ENCODE results near the gene PRKX. TPM values are rescaled to one million over a fixed set of nuclear protein-coding genes. Genes with fewer than 3 reads are reported as not detected.
"Not testable (repeated sequence)": the region's sequence is repeated elsewhere in the genome, so short reads cannot be mapped to it uniquely, and the experiment has no call there.

PRKX gene
- total and polyA plus RNA-seq, 2 donors: 3.4 to 8.3 TPM

DNA sequence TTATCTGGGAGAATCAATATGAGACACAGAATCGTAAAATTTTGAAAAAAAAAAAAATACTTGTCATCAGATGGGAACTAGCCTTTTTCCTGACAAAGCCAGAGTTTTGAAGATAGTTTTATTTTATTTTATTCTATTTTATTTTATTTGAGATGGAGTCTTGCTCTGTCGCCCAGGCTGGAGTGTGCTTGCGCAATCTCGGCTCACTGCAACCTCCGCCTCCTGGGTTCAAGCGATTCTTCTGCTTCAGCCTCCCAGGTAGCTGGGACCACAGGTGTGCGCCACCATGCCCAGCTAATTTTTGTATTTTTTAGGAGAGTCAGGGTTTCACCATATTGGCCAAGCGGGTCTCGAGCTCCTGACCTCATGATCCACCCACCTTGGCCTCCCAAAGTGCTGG, 10.0 kb upstream of the PRKX start:
- not testable (repeated sequence) for H3K4me1 ChIP-seq (ENCODE audit: insufficient read depth); H3K27ac ChIP-seq (ENCODE audit: low read depth); H3K36me3 ChIP-seq (ENCODE audit: insufficient read depth); H3K4me3 ChIP-seq (ENCODE audit: low read depth, low read length); DNase-seq (ENCODE audit: extremely low spot score)
- 86% methylated on average over 9 of the region's 9 CpGs for WGBS

DNA sequence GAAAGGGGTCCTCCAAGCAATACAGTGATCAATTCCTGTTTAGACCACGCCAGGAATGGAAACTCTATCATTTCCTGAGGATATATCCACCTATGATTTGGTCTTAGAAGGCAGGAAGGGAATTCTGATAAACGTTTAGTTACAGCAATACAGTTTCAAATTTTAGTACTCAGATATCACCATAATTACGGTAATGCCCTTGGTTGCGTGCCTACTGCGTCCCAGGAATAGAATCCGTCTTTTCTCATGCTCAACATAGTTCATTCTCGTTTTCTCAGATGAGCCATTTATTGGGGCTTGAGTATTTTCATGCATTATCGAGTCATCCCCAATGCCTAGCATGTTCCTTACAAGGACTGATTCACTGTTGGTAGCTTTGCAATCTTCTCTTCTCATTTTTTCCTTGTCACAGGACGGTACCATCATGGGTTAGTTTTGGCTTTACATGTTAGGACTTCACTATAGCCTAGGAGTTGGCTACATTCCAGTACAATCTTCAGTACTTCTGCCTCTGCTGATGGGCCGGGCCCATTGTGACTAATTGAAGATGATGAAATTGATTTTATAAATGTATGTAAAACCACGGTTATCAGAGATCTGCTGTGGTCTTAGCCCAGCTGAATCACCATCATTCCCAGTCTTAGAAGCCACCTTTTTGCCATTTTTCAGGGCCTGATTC, 4.4 kb upstream of the PRKX start:
- 59% methylated on average over 11 of the region's 11 CpGs for WGBS
- no peak overlapping the region for H3K4me3 ChIP-seq (ENCODE audit: low read depth, low read length)
- no peak for DNase-seq (ENCODE audit: extremely low spot score)
- H3K4me1 ChIP-seq (ENCODE audit: insufficient read depth): no peaks in the 10 kb centered on the region
- no peak overlapping the region for H3K27ac ChIP-seq (ENCODE audit: low read depth)
- H3K36me3 ChIP-seq (ENCODE audit: insufficient read depth): no peaks in the 10 kb centered on the region

DNA sequence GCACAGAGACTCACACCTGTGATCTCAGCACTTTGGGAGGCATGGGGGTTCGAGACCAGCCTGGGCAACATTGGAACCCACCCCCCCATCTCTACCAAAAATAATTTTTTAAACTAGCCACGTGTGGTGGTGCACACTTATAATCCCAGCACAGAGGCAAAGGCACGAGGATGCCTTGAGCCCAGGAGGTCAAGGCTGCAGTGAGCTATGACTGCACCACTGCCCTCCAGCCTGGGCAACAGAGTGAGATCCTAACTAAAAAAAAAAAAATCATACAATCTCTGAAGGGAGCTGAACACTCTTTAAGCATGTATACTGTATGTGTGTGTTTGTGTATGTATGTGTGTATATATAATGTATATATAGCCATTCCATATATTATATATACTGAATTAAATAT, 2.5 kb upstream of the PRKX start:
- Histone ChIP-seq H3K4me3 (ENCODE audit: low read depth, low read length) (no peak overlapping the region), H3K27ac (ENCODE audit: low read depth) (no peak overlapping the region), H3K4me1 (ENCODE audit: insufficient read depth) (no peaks in the 10 kb centered on the region), H3K36me3 (ENCODE audit: insufficient read depth) (no peaks in the 10 kb centered on the region)
- DNase-seq (ENCODE audit: extremely low spot score): no peak
- 74% methylated on average over 3 of the region's 3 CpGs for WGBS

DNA sequence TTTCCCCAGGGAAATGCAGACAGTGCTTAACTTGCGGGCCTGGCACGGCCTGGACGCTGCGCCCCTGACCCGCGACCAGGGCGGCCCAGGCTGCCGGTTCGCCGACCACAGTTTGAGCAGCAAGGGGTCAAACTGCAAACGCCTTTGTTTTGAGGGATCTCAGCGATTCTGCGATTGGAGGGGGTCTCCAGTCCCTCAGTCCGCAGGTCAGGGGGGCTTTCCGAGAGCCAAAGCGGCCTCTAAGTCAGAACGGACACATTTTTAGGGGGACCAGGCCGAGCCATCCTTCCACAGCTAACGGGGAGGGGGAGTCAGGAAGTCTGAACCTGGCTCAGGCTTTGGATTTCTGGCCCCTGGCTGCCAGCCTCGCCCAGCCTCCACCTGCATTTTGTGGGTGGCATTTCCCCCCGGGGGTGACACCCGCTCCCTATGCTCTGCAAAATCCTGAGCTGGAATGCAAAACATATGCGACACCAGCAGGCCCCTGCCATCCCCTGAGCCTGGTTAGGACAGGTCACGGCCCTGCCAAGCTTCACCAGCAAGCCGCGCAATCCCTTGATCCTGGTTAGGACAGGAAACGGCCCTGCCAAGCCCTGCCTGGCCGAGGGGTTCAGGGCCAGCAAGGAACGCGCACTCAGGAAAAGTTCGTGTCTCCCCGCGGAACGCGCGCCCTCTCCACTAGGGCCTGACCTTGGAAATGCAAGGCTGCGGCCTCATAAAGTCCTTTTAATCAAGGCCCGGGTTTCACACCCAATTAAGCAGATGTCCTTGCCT, 1.4 kb upstream of the PRKX start:
- not testable (repeated sequence) for H3K36me3 ChIP-seq (ENCODE audit: insufficient read depth); DNase-seq (ENCODE audit: extremely low spot score); H3K4me3 ChIP-seq (ENCODE audit: low read depth, low read length); H3K4me1 ChIP-seq (ENCODE audit: insufficient read depth); H3K27ac ChIP-seq (ENCODE audit: low read depth)
- 87% methylated on average over 38 of the region's 38 CpGs for WGBS

DNA sequence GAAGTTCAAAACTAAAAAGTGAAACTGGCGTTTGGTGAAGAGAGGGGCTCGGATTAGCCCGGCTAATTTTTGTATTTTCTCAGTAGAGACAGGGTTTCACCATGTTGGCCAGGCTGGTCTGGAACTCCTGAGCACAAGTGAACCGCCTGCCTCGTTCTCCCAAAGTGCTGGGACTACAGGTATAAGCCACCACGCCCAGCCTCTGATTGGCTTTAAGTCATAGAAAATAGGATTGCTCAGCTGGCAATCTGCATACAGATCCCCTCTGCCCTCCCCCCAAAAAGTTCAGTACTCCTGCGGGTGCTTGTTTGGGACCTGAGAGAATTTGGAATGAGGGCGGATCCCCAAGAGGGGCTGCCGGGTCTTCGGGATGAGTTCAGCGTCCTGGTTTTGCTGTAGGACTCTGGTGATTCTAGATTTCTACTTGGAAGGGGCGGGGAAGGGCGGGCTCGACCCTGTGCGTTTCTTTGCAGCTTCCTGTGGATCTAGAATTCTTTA, 537 bp upstream of the PRKX start:
- Histone ChIP-seq H3K4me1 (ENCODE audit: insufficient read depth) (no peaks in the 10 kb centered on the region), H3K27ac (ENCODE audit: low read depth) (no peak overlapping the region), H3K36me3 (ENCODE audit: insufficient read depth) (no peaks in the 10 kb centered on the region), H3K4me3 (ENCODE audit: low read depth, low read length) (peak overlapping the region; percentile 79)
- no peak for DNase-seq (ENCODE audit: extremely low spot score)
- WGBS: 3% methylated on average over 15 of the region's 15 CpGs

DNA sequence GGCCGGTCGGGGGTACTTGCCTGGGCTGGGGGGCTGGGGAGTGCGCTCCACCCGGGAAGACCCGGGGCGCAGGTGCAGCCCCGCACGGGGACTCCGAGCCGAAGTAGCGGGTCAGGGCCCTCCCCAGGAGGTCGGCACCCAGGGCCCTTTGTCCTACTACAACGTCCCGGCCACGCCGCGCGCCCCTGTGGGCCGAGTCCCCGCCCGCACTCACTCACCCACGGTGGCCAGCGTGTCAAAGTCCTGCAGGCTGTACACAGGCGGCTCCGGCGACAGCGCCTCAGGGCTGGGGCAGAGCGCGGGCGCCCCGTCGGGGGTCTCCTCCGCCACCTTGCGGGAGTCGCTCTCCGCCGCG, 602 bp downstream of the PRKX start:
- Histone ChIP-seq H3K4me3 (ENCODE audit: low read depth, low read length) (peak overlapping the region; percentile 79), H3K4me1 (ENCODE audit: insufficient read depth) (no peaks in the 10 kb centered on the region), H3K27ac (ENCODE audit: low read depth) (peak overlapping the region; percentile 32), H3K36me3 (ENCODE audit: insufficient read depth) (no peaks in the 10 kb centered on the region)
- 1% methylated on average over 36 of the region's 38 CpGs for WGBS
- no peak for DNase-seq (ENCODE audit: extremely low spot score)

DNA sequence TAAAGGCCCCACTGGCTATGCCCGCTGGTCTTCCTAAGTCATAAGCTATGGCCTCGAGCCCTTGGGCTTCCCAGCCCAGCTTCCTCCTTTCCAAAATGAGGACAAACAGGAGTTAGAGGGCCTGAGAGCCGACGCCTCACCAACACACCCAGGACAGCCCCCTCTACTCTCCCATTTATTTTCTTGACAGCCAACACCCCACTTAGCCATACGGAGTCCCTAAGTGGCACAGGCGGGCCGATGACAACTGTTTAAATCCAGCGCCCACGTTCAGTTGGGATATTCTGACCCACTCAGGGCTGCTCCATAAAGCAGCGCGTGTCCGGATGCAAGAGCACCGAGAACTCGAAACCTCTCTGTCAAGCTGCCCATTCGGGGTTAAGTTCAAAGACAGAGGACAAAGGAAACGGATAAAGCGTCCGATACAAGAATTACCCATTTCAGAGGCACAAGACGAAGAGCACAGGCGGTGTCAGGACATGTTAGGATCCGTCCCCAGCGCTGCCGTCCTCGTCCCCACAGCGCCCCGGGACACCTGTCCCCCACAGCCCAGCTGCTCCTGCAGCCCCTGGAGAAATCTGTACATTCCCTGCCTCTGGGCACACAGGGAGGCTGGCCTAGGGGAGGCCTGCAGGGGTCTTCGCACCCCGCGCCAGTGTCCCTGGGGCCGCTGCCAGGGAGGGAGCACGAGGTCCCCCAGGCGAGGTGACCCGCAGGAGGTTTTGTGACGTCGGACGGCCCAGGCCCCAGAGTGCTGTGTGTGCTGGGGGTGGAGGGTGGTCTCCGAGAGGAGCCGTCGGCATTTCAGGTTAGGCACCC, 1.2 kb downstream of the PRKX start:
- peak overlapping the region; percentile 79 for H3K4me3 ChIP-seq (ENCODE audit: low read depth, low read length)
- no peak for DNase-seq (ENCODE audit: extremely low spot score)
- H3K4me1 ChIP-seq (ENCODE audit: insufficient read depth): no peaks in the 10 kb centered on the region
- peak overlapping the region; percentile 32 for H3K27ac ChIP-seq (ENCODE audit: low read depth)
- WGBS: 12% methylated on average over 39 of the region's 39 CpGs
- no peaks in the 10 kb centered on the region for H3K36me3 ChIP-seq (ENCODE audit: insufficient read depth)

DNA sequence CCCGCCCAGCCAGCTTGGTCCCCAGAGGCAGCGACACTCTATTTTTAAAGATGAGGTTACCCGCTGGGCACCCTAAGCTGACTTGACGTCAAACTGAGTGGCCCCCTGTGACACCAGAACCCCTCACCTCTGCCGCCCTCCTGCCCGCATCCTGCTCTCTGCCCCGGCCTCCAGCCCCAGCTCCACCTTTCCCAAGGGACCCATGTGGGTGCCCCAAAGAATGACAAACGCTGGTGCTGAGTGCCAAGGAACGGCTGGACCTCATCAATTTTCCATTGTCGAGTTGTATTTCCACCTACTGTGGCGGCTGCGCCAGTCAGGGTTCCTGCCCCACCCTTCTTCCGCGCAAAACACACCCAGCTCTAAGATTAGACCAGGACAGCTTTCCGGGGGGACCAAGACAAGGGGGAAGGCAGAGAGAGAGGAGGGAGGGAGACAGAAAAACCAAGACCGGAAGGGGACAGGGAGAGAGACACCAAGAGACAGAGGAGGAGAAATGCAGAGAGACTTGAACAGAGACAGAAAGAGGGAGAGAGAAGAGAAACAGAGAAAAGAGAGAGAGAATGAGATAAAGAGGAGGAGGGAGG, 2.0 kb downstream of the PRKX start:
- Histone ChIP-seq H3K4me3 (ENCODE audit: low read depth, low read length) (peak overlapping the region; percentile 79), H3K4me1 (ENCODE audit: insufficient read depth) (no peaks in the 10 kb centered on the region), H3K36me3 (ENCODE audit: insufficient read depth) (no peaks in the 10 kb centered on the region), H3K27ac (ENCODE audit: low read depth) (peak overlapping the region; percentile 32)
- 67% methylated on average over 16 of the region's 16 CpGs for WGBS
- no peak for DNase-seq (ENCODE audit: extremely low spot score)

DNA sequence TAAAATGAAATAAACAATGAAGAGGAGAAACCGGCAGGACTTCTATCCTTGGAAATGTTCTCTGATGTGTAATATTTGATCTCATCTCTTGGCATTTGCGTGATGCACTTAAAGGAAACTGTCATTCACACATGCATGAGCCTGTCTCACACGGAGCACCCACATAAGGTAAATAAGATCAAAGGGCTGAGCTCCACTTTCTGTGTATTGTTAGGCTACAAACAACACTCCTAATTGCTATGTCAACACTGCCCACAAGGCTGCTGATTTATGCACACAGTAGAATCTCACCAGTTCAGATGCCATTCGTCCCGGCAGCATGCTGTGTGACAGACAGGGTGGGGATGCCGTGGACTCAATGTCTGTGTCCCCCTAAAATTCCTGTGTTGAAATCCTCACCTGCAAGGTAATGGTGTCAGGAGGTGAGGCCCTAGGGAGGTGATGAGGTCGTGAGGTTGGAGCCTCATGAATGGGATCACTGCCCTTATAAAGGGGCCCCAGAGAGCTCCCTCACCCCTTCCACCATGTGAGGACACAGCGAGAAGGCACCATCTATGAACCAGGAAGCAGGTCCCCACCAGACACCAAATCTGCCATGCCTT, 5.7 kb downstream of the PRKX start:
- DNase-seq (ENCODE audit: extremely low spot score); H3K4me3 ChIP-seq (ENCODE audit: low read depth, low read length); H3K36me3 ChIP-seq (ENCODE audit: insufficient read depth); H3K27ac ChIP-seq (ENCODE audit: low read depth); H3K4me1 ChIP-seq (ENCODE audit: insufficient read depth): not testable (repeated sequence)
- WGBS: 80% methylated on average over 8 of the region's 8 CpGs

DNA sequence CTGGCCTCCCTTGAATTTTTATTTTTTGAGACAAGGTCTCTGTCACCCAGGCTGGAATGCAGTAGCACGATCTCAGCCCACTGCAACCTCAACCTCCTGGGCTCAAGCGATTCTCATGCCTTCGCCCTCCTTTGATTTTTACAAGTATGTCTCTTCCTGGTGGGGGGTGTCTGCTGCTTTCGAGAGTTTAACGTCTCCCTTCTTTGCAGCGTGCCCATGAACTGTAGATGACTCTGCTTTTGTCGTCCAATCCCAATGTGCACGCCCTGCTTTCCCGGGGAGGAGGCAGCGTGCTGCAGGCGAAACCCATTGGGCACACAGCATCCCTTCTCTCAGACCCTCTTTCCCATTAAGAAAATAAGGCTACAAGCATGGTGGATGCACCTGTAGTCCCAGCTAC, 7.0 kb downstream of the PRKX start:
- H3K4me3 ChIP-seq (ENCODE audit: low read depth, low read length): no peak overlapping the region
- H3K27ac ChIP-seq (ENCODE audit: low read depth): no peak overlapping the region
- no peaks in the 10 kb centered on the region for H3K36me3 ChIP-seq (ENCODE audit: insufficient read depth)
- WGBS: 93% methylated on average over 11 of the region's 11 CpGs
- no peaks in the 10 kb centered on the region for H3K4me1 ChIP-seq (ENCODE audit: insufficient read depth)
- no peak for DNase-seq (ENCODE audit: extremely low spot score)

DNA sequence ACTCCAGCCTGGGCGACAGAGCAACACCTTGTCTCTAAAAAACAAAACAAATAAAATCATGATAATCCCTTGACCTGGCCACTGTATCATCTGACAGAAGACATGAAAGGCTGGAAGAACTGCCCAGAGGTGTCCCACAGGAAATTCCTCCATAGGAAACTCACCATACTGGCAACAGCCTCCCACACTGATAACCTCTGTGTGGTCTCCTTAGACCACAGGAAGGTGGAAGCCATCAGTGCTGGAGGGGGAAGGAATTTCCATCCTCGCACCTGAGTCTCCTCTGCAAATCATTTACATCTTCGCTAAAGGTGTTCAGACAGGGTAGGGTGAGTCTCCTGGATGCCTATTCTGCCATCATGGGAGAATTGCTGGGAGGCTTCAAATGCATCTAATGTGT, 10.2 kb downstream of the PRKX start:
- not testable (repeated sequence) for H3K4me3 ChIP-seq (ENCODE audit: low read depth, low read length); DNase-seq (ENCODE audit: extremely low spot score); H3K36me3 ChIP-seq (ENCODE audit: insufficient read depth); H3K4me1 ChIP-seq (ENCODE audit: insufficient read depth); H3K27ac ChIP-seq (ENCODE audit: low read depth)
- WGBS: 92% methylated on average over 3 of the region's 3 CpGs

DNA sequence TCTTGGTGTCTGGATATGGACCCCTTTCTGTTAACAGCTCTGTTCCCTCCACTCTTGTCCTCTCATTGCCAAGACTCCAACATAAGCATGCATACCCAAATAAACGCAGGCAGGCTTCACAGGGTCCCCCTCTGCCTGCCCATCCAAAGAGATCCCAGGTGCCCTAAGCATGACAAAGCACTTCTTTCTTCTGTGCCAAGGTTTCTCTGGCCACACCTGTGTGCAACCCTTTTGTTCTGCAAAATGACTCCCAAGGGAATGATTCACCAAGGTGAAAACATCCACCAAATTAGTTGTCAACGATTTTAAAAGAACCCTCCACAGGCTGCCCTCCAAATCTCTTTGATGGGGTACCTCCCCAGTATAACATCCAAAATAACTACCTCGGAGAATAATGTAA, 11.4 kb downstream of the PRKX start:
- not testable (repeated sequence) for H3K27ac ChIP-seq (ENCODE audit: low read depth); H3K36me3 ChIP-seq (ENCODE audit: insufficient read depth); H3K4me1 ChIP-seq (ENCODE audit: insufficient read depth); DNase-seq (ENCODE audit: extremely low spot score); H3K4me3 ChIP-seq (ENCODE audit: low read depth, low read length)
- 55% methylated on average over 3 of the region's 3 CpGs for WGBS

DNA sequence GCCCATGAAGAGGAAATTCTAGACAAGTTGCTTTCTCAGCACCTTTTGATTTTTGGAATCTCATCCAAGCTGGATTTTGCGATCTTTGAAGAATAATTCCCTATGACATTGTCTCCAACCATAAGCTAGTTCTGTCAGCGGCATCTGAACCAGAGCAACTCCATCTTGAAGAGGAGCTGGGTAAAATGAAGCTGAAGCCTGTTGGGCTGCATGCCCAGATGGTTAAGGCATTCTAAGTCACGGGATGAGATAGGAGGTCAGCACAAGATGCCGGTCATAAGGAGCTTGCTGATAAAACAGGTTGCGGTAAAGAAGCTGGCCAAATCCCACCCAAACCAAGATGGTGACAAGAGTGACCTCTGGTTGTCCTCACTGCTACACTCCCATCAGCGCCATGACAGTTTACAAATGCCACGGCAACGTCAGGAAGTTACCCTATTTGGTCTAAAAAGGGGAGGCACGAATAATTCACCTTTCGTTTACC, 12.0 kb downstream of the PRKX start:
- H3K4me1 ChIP-seq (ENCODE audit: insufficient read depth); DNase-seq (ENCODE audit: extremely low spot score); H3K36me3 ChIP-seq (ENCODE audit: insufficient read depth); H3K27ac ChIP-seq (ENCODE audit: low read depth); H3K4me3 ChIP-seq (ENCODE audit: low read depth, low read length): not testable (repeated sequence)
- 86% methylated on average over 10 of the region's 10 CpGs for WGBS

Data from urinary bladder (tissue), 4 donors.